Suprapubic skin (tissue), 4 donors: ENCODE measurements around the gene NPIPA2. TPM values are rescaled to one million over a fixed set of nuclear protein-coding genes. Genes with fewer than 3 reads are reported as not detected.
"Not testable (repeated sequence)": the region's sequence is repeated elsewhere in the genome, so short reads cannot be mapped to it uniquely, and the experiment has no call there.

Source experiments
- DNase-seq, 2 donors: peaks; one replicate each; pipeline ENCODE4 v3.0.0-alpha.2; 2019; ENCODE audit warnings: low spot score in 2 of 2
- H3K27ac ChIP-seq: fragments of 200-600 bp; sonication (generic); one replicate; pipeline ENCODE4 v1.5.1; 2019
- H3K27me3 ChIP-seq: fragments of 200-600 bp; sonication (generic); one replicate; pipeline ENCODE4 v1.5.1; 2019
- H3K36me3 ChIP-seq: fragments of 200-600 bp; sonication (generic); one replicate; pipeline ENCODE4 v1.5.1; 2019
- H3K4me1 ChIP-seq: fragments of 200-600 bp; sonication (generic); one replicate; pipeline ENCODE4 v1.5.1; 2019
- H3K4me3 ChIP-seq: fragments of 200-600 bp; sonication (generic); one replicate; pipeline ENCODE4 v1.5.1; 2019; ENCODE audit warnings: mild to moderate bottlenecking
- H3K9me3 ChIP-seq: fragments of 200-600 bp; sonication (generic); one replicate; pipeline ENCODE4 v1.5.1; 2019
- WGBS: methylation state at CpG from one replicate; pipeline ENCODE4 v1.1.5; 2018; 5-methylcytosine and 5-hydroxymethylcytosine counted together
- total RNA-seq, 4 donors: library from RNA; depleted of rRNA; stranded (reverse); fragments of >200 nt; gene quantifications; one replicate each; pipeline ENCODE4 v1.1.0, GENCODE V29; 2016

NPIPA2 gene
- total RNA-seq = 1 to 10 TPM in 3 of 4 donors, not detected in 1; 2.0 to 4.0 (median 2.8) TPM

GRCh38 chr16:14742273-14743128 lies at the start of gene NPIPA2:
TSS of gene NPIPA2 (plus strand) at chr16:14742533. CDS start at chr16:14748066, 5,533 bp downstream.
- not testable (repeated sequence) for H3K9me3 ChIP-seq, H3K4me3 ChIP-seq, H3K4me1 ChIP-seq, DNase-seq, H3K36me3 ChIP-seq, H3K27ac ChIP-seq, H3K27me3 ChIP-seq
- WGBS = no CpG with 5 or more reads among the region's 73 CpGs

DNA sequence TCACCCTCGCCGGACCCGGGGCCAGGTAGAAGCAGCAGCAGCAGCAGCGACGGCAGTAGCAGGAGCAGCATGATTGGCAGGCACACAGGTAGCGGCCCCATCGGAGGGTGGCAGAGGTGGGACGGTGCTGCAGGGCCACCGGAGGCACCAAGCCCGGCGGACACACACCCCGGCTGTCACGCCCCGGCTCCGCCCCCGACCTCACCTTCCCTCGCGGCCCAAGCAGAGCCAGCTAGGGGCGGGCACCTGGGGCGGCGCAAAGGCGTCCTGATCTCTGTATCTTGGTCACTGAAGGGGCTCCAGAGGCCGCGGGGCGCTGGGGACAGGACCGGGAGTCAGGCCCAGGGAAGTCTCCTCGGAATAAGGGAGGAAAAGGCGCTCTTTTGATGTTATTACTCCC lies 48.2 kb upstream of the NPIPA2 start, which contains the start of gene PLA2G10:
PLA2G10 (minus strand) TSS at position 180 of the 400 bp plus-strand sequence; CDS start at position 101, 79 bp downstream.
- not testable (repeated sequence) for H3K4me3 ChIP-seq, DNase-seq, H3K4me1 ChIP-seq, H3K9me3 ChIP-seq, H3K36me3 ChIP-seq, H3K27me3 ChIP-seq, H3K27ac ChIP-seq
- WGBS = no CpG with 5 or more reads among the region's 28 CpGs

DNA sequence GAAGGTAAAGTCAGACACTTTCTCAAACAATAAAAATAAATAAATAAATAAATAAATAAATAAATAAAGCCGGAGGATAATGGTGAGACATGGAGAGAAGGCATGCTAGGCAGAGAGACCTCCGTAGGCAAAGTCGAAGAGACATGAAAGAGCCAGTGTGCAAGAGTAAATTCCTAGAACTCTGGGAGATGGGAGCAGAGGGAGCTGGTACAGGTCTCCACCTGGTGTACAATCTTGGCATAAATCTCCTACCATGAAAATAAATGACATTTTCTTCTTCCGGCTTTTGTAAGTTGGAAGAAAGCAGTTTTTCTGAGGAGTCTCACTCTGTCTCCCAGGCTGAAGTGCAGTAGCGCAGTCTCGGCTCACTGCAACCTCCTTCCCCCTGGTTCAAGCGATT lies 40.5 kb upstream of the NPIPA2 start:
- not testable (repeated sequence) for H3K27me3 ChIP-seq, H3K4me3 ChIP-seq, H3K36me3 ChIP-seq, H3K4me1 ChIP-seq, H3K9me3 ChIP-seq, DNase-seq, H3K27ac ChIP-seq
- WGBS = no CpG with 5 or more reads among the region's 7 CpGs

DNA sequence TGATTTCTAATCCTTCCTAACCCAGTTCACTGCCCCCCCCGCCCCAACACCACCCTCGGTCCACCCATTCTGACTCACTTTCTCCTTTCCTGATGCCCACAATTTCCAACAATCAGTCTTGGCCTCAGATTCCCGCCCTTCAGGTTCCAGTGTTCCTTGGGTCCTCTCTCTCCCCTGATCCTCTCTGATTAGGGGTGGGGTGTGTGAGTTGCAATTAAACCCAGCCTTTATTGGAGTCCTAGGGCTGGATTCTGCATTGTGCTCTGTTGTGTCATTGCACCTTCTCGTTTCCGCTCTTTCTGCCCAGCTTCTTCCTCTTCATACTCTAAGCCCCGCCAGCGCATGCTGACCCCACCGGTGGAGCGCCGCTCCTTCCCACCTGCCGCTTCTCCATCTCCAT lies 39.7 kb upstream of the NPIPA2 start:
- H3K27ac ChIP-seq, H3K36me3 ChIP-seq, H3K4me3 ChIP-seq, H3K9me3 ChIP-seq, H3K4me1 ChIP-seq, H3K27me3 ChIP-seq, DNase-seq: not testable (repeated sequence)
- no CpG with 5 or more reads among the region's 11 CpGs for WGBS

DNA sequence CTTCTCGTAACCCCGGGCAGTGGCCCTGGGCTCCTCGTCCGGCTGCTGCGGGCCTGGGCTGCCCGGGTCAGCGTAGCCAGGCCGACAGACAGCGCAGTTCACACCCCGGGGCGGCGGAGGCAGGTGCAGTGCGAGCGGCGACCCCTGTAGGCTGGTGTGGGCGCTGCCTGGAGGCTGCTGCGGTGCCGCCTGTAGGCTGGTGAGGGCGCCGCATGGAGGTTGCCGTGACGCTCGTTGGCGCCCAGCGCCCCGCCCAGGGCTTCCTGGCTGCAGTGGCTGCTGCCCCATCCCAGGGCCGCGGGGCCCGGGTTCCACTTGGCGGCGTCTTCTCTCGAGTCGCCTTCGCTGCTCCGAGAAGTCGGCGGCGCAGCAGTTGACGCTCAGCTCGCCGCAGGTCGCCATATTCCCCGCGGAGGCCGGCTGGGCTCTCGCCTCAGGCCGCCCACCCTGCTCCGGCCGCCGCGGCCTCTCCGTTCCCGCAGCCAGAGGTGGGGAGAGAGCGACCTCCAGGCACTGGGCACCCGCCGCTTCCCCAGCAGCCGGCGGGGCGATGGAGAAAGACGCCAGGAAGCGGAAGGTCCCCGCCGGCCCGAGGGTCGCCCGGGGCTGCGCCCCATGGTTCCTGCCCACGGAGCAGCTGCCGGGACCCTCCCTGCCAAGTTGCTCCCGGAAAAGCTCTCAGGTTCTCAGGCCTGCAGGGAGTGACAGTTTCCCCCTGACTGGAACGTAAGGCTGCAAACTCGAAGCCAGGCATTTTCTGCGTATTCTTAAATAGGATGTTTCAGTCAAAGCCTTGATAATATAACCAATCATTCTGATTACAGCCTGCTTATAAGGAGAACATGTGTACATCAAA lies 38.9 kb upstream of the NPIPA2 start, which contains the start of gene NPIPA3:
NPIPA3 (plus strand) TSS at position 256 of the 856 bp plus-strand sequence. CDS start 5,533 bp downstream, outside the sequence.
- no CpG with 5 or more reads among the region's 73 CpGs for WGBS
- H3K9me3 ChIP-seq, H3K27me3 ChIP-seq, H3K27ac ChIP-seq, DNase-seq, H3K4me1 ChIP-seq, H3K36me3 ChIP-seq, H3K4me3 ChIP-seq: not testable (repeated sequence)

- not testable (repeated sequence) for H3K27ac ChIP-seq, DNase-seq, H3K27me3 ChIP-seq, H3K4me1 ChIP-seq, H3K9me3 ChIP-seq, H3K36me3 ChIP-seq, H3K4me3 ChIP-seq
- no CpG with 5 or more reads among the region's 28 CpGs for WGBS
Observed at GRCh38 chr16:14733233-14733632, 9.1 kb upstream of the NPIPA2 start.

- H3K4me1 ChIP-seq, H3K27me3 ChIP-seq, H3K36me3 ChIP-seq, DNase-seq, H3K27ac ChIP-seq, H3K9me3 ChIP-seq, H3K4me3 ChIP-seq: not testable (repeated sequence)
- 60% methylated on average over 1 of the region's 10 CpGs for WGBS
Observed at GRCh38 chr16:14740832-14741385, 1.4 kb upstream of the NPIPA2 start.

DNA sequence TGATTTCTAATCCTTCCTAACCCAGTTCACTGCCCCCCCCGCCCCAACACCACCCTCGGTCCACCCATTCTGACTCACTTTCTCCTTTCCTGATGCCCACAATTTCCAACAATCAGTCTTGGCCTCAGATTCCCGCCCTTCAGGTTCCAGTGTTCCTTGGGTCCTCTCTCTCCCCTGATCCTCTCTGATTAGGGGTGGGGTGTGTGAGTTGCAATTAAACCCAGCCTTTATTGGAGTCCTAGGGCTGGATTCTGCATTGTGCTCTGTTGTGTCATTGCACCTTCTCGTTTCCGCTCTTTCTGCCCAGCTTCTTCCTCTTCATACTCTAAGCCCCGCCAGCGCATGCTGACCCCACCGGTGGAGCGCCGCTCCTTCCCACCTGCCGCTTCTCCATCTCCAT lies 539 bp upstream of the NPIPA2 start:
- H3K4me3 ChIP-seq, H3K27me3 ChIP-seq, H3K36me3 ChIP-seq, H3K4me1 ChIP-seq, H3K27ac ChIP-seq, DNase-seq, H3K9me3 ChIP-seq: not testable (repeated sequence)
- no CpG with 5 or more reads among the region's 11 CpGs for WGBS

DNA sequence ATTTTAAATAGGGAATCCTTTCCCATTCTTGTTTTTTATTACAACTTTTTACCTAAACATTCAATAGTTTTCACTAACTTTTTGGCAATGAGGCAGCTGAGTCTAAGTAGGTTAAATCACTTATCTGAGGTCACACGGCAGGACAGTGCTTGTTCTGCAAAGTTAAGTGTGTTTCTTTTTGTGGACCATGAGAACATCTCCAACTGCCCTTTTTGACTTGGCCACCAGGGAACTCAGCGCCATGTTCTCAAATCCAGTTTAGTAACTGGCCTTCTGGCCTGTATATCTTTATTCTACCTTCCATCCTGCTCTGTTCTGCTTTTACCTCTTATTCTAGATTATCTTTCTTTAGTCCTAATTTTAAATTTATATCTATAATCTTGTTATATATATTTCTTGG lies 31.3 kb downstream of the NPIPA2 start:
- not testable (repeated sequence) for DNase-seq, H3K4me1 ChIP-seq, H3K4me3 ChIP-seq, H3K27ac ChIP-seq, H3K27me3 ChIP-seq, H3K36me3 ChIP-seq, H3K9me3 ChIP-seq
- WGBS = no CpG with 5 or more reads among the region's 2 CpGs

- H3K9me3 ChIP-seq, H3K27ac ChIP-seq, H3K4me1 ChIP-seq, H3K36me3 ChIP-seq, H3K4me3 ChIP-seq, H3K27me3 ChIP-seq, DNase-seq: not testable (repeated sequence)
- WGBS = no CpG with 5 or more reads among the region's 2 CpGs
Observed at GRCh38 chr16:14775624-14776023, 33.3 kb downstream of the NPIPA2 start.

DNA sequence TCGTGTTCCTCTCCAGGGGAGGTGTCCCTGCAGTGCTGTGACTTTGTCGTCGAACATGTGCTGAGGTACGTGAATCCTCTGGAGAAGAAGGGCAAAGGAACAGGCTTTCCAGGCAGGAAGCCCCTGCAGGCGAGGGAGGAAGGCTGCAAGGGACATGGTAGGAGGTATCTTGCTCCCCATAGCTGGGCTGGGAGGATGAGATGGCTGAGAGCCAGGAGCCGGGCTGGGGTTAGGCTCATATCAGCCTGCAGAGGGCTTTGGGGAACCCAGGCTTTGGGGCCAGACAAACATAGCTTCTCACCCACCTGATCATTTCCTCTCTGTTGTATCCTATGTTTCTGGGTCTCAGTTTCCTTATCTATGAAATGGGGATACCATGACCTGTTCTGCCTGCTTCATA lies 34.4 kb downstream of the NPIPA2 start:
- H3K4me3 ChIP-seq, DNase-seq, H3K4me1 ChIP-seq, H3K9me3 ChIP-seq, H3K27me3 ChIP-seq, H3K36me3 ChIP-seq, H3K27ac ChIP-seq: not testable (repeated sequence)
- WGBS = no CpG with 5 or more reads among the region's 6 CpGs

DNA sequence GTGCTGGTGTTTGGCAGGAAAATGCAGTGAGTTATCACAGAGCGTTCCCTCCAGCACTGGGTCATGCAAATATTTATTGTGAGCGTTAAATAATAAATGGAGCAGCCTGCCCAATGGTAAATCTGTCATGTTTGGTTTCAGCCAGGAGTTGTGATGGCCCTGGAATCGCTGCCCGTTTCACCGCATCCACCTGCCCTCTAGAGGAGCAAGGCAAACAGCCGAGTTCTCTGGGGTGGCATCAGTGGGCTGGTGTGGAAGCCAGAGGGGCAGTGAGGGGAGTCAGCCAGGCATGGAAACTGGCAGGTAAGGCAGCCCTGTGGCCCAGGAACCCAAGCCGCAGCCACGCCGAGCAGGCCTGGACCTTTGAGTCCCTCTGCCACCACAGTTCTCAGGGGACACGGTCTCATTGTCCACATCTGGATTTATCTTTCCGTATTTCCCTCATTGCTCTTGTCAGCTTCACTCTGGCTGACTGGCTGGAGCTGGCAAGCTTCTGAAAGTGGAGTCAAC lies 37.1 kb downstream of the NPIPA2 start:
- not testable (repeated sequence) for H3K4me1 ChIP-seq, H3K36me3 ChIP-seq, H3K27ac ChIP-seq, H3K9me3 ChIP-seq, H3K27me3 ChIP-seq, H3K4me3 ChIP-seq
- 67% methylated on average over 3 of the region's 11 CpGs for WGBS
- DNase-seq = peak in 1 of 2 donors; percentile 47

- DNase-seq, H3K36me3 ChIP-seq, H3K4me3 ChIP-seq, H3K27me3 ChIP-seq, H3K4me1 ChIP-seq, H3K9me3 ChIP-seq, H3K27ac ChIP-seq: not testable (repeated sequence)
- no CpG with 5 or more reads among the region's 1 CpG for WGBS
Observed at GRCh38 chr16:14786180-14786579, 43.8 kb downstream of the NPIPA2 start.
